C1 segment of cervical spinal cord (tissue), 14 donors: ENCODE data around the gene TMEM170B.
A peak's percentile ranks its signal among the peaks of the same experiment; 100 is the strongest.

Source experiments
- DNase-seq, 14 donors: peaks; one replicate each; lab custom pipeline; 2025; lab: John Stamatoyannopoulos, UW

Gene TMEM170B

GRCh38 chr6:11614534-11615213, 77.1 kb downstream of the TMEM170B start:
- no peak for DNase-seq

DNA sequence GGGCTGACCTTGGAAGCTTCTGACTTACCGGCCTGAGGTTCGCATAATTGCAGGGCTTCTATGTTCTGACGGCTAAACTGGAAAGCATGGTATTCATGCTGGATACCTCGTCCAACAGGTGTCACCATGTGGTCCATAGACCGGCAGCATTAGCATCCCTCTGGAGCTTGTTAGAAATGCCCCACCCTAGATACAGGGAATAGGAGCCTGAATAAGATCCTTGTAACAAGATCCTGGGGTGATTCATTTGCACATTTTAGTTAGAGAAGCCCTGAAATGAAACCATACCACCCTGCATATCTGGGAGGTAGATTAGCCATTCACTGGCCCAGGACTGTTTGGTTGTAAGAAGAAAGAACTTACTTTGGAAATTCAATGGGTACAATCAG, 77.7 kb downstream of the TMEM170B start:
- DNase-seq = no peak

- peak in 1 of 14 donors; percentile 5 for DNase-seq
These were observed 78.7 kb downstream of the TMEM170B start for GRCh38 chr6:11616200-11616611.

- no peak for DNase-seq
These were observed 81.0 kb downstream of the TMEM170B start for GRCh38 chr6:11618533-11618932.

DNA sequence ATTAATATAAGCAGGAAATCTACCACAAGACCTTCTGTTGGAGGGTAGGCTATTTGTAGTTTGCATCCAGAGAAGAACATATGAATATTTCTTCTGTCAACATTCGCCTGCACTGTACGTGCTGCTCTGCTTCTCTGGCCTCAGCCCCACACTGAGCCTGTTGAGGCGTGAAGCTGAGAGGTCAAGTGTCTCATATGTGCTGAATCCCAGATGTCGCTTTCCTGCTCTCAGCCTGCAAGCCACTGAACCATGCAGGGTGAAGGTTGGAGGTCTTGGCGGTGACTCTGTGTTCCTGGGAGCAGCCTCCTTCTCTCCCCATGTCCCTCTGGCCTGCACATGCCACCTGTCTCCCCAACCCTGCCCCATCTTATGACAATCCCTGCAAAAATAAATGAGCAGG, 83.6 kb downstream of the TMEM170B start:
- no peak for DNase-seq

GRCh38 chr6:11622156-11622555, 84.6 kb downstream of the TMEM170B start:
- no peak for DNase-seq

DNA sequence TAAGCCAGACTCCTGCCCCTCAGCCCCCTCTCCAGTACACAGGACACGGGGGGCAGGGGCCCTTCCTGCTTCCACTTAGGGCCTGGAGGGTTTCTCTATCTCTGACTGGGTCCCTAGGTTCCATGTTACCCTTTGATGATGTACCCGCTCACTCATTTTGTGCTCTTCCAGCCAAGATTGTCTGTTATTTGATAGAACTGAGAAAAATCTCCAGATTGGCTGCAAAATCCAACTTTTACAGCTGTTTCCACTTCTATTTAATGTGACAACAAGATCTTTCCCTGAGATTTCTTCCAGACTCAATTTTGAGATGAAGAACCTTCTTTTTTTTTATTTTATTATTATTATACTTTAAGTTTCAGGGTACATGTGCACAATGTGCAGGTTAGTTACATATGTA, 85.7 kb downstream of the TMEM170B start:
- no peak for DNase-seq

GRCh38 chr6:11625302-11625701, 87.8 kb downstream of the TMEM170B start:
- DNase-seq = no peak

- DNase-seq = no peak
These were observed 88.8 kb downstream of the TMEM170B start for GRCh38 chr6:11626356-11626755.

DNA sequence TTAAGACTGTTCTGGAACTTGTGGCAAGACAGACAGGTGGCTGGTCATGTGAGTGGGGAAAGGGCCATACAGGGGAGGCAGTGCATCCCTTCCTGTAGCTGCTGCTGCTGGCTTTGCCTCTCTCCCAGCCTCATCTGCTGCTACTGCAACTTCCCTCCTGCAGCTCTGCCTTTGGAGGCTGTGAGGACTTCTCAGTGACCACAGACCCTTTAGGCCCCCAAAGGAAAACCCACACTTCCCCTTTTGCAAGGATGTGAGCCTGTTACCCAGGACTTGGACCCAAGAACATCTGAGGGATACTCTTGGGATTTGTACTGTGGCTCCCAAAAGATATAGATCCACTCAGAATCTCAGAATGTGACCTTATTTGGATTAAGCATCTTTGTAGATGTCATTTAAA, 91.0 kb downstream of the TMEM170B start:
- no peak for DNase-seq

DNA sequence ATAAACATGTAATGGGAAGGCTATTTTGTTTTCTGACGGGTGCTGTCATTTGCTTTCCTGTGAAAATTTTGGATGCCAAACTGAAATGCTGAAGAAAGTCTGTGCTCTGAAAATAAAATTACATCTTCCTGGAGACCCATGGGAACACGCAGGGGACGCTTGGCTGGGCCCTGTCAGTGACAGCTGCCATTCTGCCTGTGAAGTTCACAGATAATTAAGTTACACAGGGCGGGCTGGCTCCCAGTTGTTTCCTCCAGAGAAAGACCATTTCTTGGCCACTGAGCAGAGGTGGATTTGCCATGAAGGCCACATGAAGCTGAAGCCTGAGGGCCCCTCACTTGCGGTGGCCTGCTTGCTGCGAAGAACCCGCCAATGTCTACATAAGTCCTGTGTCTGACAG, 93.5 kb downstream of the TMEM170B start:
- DNase-seq = no peak

- no peak for DNase-seq
These were observed 94.0 kb downstream of the TMEM170B start for GRCh38 chr6:11631539-11631938.

DNA sequence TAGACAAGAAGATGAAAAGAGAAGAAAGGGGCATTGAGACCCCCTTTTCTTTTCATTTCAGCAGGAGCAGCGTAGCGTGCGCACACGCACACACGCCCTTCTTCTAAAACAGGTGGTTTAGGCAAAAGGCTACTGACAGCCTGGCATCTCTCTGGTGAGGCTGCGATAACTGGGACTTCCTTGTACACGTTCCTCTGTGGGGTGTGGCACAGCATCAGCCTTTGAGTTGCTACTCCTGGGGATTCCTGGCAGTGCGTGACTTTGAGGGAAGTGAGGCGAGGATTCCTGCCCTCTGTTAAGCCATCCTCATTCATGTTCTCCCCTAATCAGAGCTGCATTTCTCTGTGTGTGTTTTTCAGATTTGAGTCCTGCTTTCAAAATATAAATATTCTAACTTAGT, 94.7 kb downstream of the TMEM170B start:
- DNase-seq = no peak

GRCh38 chr6:11632795-11633511, 95.4 kb downstream of the TMEM170B start:
- DNase-seq = no peak
